ENCODE measurements around the gene NHERF2.

Gene NHERF2

GRCh38 chr16:2061023-2061422 lies 34.3 kb downstream of the NHERF2 start:
- no peak for DNase-seq (ENCODE audit: low read depth in 2 of 2)

- DNase-seq (ENCODE audit: low read depth in 2 of 2): no peak
Measured at GRCh38 chr16:2061526-2061925, 34.8 kb downstream of the NHERF2 start.

GRCh38 chr16:2062801-2063200 lies 36.1 kb downstream of the NHERF2 start:
- DNase-seq (ENCODE audit: low read depth in 2 of 2): no peak

GRCh38 chr16:2063861-2064260 lies 37.2 kb downstream of the NHERF2 start:
- no peak for DNase-seq (ENCODE audit: low read depth in 2 of 2)

- DNase-seq (ENCODE audit: low read depth in 2 of 2): no peak
Measured at GRCh38 chr16:2064368-2064945, 37.8 kb downstream of the NHERF2 start.

GRCh38 chr16:2066139-2066538 lies 39.4 kb downstream of the NHERF2 start:
- DNase-seq (ENCODE audit: low read depth in 2 of 2): no peak

- no peak for DNase-seq (ENCODE audit: low read depth in 2 of 2)
Measured at GRCh38 chr16:2070576-2071453, 44.1 kb downstream of the NHERF2 start.

GRCh38 chr16:2071454-2072202 lies 44.9 kb downstream of the NHERF2 start:
- no peak for DNase-seq (ENCODE audit: low read depth in 2 of 2)

- no peak for DNase-seq (ENCODE audit: low read depth in 2 of 2)
Measured at GRCh38 chr16:2072926-2073325, 46.2 kb downstream of the NHERF2 start.

- no peak for DNase-seq (ENCODE audit: low read depth in 2 of 2)
Measured at GRCh38 chr16:2074071-2074470, 47.4 kb downstream of the NHERF2 start.

- no peak for DNase-seq (ENCODE audit: low read depth in 2 of 2)
Measured at GRCh38 chr16:2075631-2076030, 48.9 kb downstream of the NHERF2 start.

- no peak for DNase-seq (ENCODE audit: low read depth in 2 of 2)
Measured at GRCh38 chr16:2076072-2076865, 49.6 kb downstream of the NHERF2 start.

GRCh38 chr16:2077016-2077415 lies 50.3 kb downstream of the NHERF2 start:
- DNase-seq (ENCODE audit: low read depth in 2 of 2): no peak

GRCh38 chr16:2077696-2078095 lies 51.0 kb downstream of the NHERF2 start:
- no peak for DNase-seq (ENCODE audit: low read depth in 2 of 2)

- DNase-seq (ENCODE audit: low read depth in 2 of 2): no peak
Measured at GRCh38 chr16:2078096-2078495, 51.4 kb downstream of the NHERF2 start.

- no peak for DNase-seq (ENCODE audit: low read depth in 2 of 2)
Measured at GRCh38 chr16:2078691-2079090, 52.0 kb downstream of the NHERF2 start.

GRCh38 chr16:2079311-2079800 lies 52.7 kb downstream of the NHERF2 start:
- no peak for DNase-seq (ENCODE audit: low read depth in 2 of 2)

- DNase-seq (ENCODE audit: low read depth in 2 of 2): no peak
Measured at GRCh38 chr16:2079991-2080390, 53.3 kb downstream of the NHERF2 start.

- no peak for DNase-seq (ENCODE audit: low read depth in 2 of 2)
Measured at GRCh38 chr16:2081201-2082084, 54.7 kb downstream of the NHERF2 start.

- DNase-seq (ENCODE audit: low read depth in 2 of 2): no peak
Measured at GRCh38 chr16:2082171-2082982, 55.7 kb downstream of the NHERF2 start.

All from stimulated activated CD4-positive, alpha-beta T cell treated with anti-CD3 and anti-CD28 coated beads, Interleukin-15, amount 100 ng/mL, for 48 hours (primary cell).